EL (cell line): Measurements from ENCODE around the gene MRPL44.
"Not testable (repeated sequence)": the region's sequence is repeated elsewhere in the genome, so short reads cannot be mapped to it uniquely, and the experiment has no call there.

ENCODE experiments used
- DNase-seq: peaks from one replicate; pipeline ENCODE4 v3.0.0-alpha.2; 2016

Gene MRPL44

DNA sequence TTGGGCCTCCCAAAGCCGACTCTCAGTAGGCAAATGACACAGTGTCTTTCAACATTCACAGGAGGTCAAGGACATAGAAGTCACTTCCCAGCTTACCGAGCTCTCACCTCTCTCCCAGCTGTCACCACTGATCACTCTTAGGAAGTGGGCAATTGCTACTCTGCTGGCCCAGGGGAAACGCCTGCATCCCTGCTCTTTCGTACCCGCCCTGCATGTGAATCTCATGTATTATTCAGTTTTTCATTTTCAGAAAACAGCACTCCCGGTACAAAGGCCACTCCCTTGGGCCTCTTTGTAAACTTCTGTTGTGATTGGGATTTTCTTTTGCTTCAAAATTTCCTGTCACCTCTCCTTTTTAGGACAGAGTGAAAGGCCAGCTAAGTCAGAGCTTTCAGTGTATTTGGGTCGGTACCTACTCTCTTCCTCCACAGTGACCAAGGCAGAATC is 15.4 kb downstream of the MRPL44 start:
- no peak for DNase-seq

DNA sequence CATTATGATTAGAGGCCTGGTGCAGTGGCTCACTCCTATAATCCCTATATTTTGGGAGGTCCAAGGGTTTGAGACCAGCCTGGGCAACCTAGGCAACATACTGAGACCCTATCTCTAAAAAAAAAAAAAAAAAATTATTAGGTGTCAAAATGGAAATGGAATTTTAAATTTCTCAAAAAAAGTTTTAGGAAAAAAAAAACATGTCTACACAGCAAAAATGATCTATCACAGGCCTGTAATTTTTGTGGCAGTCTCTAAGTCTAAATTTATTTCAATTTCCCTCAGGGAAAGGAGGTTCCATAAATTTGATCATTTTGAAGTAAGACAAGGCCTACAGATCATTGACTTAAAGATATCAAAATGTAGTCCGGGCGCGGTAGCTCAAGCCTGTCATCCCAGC is 16.3 kb downstream of the MRPL44 start:
- no peak for DNase-seq

GRCh38 chr2:223976635-223977226 is 19.5 kb downstream of the MRPL44 start:
- DNase-seq: peak; percentile 51

DNA sequence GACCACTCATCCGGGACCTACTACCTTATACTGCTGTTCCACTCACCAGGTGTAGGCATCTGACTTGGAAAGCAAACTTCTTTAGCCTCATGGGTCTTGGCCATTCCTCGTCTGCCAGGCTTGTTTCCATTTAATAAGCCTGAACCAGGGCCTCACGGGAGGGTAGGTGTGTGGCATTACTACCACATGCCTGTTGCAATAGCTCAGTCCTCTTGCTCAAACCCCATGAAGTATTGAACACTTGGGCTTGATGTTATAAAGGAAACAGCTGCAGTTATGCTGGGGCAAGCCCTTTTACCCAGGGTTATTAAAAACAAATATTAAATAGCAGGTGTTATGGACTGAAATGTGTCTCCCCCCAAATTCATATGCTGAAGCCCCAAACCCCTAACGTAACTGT is 21.2 kb downstream of the MRPL44 start:
- no peak for DNase-seq

DNA sequence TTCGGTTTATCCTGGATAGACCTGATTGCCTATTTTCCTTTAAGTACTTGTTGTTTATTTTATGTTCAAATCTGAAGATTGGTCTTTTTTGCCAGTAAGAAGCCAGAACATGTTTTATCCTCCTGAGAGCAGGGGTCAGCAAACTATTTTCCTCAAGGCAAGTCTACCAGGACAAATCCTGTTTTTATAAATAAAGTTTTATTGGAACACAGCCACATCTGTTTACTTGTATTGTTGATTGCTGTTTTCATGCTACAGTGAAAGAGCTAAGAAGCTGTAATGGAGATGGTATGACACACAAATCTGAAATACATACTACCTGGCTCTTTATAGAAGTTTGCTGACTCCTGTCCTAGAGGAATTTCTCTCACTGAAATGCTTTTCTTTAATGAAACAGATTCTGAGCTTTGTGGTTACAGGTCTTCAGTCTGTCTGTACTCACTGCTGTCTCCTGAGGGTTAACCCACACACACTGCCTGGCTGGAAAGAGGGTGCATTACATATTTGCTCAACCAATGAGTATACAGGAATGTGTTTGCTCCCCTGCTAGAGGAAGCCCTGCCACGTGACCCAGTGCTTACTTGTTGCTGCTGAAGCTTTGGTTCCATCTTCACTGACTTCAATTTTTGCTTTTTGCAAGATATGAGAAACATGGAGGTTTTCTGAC is 22.6 kb downstream of the MRPL44 start:
- DNase-seq: no peak

DNA sequence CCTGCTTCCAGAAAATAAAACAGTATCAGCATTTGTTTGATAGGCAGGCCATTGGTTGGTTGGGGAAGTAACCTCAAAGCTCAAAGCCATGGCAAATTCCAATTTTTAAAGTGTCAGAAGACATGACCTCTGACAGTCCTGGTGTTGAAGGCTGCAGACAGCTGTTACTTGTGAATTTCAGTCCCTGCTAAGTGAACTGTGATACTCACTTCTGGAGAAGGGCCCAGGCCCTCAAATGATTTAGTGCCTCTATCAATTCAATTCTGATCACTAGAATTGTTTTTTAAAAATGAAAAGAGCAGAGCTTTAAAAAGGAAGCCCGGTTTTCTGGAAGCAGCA is 23.1 kb downstream of the MRPL44 start:
- DNase-seq: no peak

DNA sequence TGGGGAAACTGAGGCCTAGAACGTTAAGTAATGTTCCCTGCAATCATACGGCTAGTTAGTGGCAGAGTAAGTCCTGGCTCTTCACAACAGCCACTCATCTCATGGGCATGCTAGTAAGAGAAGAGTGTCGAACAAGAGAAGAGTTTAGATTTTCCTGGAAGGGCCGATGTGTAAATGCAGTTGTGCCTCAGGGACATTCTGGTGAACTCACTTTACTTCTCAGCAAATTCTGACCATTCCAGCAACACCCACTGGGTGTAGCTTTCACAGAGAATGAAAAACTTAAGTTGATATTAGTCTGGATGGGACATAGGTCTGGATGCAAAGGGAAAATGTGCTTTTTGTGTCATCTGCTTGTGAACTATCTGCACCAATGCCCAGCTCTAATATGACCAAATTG is 23.5 kb downstream of the MRPL44 start:
- no peak for DNase-seq

DNA sequence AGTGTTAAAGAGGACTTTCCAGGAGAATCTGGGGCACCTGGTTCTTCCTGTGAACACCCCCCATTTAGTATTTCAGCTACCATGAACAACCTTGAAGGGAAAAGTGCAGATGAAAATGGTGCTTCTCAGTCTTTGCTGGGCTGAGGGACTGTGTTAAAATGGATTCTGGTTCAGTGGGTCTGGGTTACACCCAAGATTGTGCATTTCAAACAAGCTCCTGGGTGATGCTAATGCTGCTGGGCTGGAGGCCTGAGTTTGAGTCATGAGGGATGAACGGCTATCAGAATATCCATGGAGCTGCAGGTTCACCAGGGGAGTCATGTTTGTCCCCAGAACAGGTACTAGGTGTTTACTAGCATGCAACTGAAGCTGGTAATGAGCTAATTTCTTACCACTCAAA is 24.0 kb downstream of the MRPL44 start:
- no peak for DNase-seq

DNA sequence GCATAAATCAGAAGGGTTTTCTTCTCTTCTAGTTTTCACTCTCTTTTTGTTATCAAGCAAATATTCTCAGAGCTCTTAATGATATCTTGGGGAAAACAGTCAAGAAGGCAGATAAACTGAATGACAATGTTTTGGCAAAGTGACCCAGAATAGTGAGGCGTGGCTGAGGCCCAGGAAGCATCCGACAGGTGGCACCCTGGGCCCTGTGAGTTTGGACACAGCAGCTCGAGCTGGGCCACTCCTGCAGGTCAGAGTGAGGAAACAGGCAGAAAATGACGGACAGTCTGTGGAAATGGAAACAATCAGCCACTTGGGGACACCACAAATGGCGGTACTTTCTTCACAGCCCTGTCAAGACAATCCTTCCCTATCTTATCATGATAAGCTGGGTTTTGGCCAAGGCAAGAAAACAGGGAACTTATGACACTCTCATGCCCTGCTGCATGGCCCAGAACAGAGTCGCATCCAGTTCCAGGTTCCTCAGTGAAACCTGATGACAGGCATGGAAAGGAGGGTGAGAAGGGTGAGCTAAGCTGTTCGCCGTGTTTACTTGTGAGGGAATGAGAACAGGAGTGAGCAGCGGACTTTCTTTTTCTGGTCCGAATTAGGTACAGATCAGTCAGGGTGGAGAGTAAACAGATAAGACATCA is 32.1 kb downstream of the MRPL44 start:
- no peak for DNase-seq

DNA sequence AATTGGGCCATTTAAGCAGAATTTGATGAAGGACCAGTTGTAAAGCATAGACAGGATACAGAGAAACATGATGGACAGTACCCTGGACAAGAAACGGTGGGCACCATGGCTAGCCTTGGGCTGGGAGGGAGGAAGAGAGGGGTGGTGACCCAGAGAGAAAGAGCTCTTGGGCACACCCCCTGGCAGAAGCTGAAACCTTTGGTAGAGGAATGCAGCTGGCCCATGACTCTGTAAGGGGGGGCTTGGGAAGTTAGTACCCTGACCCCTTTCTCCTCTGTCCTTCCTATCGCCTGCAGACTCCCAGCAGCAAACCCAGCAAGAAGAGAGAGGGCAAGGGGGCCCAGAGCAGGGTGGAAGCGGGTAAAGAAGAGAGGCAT is 32.6 kb downstream of the MRPL44 start:
- DNase-seq: no peak

- no peak for DNase-seq
Observed at GRCh38 chr2:223991611-223992010, 34.3 kb downstream of the MRPL44 start.

DNA sequence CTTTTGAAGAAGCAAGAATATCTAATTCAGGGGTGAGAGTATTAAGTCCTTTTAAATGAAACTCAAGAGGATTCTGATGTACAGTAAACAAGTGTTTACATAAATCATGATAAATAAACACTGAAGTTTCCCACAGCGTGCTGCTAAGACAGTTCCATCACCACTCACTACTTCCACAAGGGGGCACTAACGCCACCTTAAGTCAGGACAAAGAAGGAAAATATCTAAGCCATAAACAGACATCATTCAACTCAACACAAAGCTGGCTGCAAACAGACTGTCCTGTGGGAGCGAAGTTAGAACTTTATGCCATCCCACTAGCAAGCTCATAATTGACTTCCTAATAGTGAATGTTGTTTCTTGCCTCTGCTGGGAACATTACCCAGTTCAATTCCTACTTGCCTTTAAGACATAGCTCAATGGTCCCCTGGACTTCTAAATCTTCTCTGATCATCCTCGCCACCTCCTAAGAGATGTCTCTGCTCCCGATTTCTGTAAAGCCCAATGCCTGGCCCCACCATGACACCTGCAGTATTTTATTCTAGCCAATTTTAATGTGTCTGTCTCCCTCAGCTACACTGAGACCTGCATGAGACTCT is 36.5 kb downstream of the MRPL44 start:
- DNase-seq: peak; percentile 70

DNA sequence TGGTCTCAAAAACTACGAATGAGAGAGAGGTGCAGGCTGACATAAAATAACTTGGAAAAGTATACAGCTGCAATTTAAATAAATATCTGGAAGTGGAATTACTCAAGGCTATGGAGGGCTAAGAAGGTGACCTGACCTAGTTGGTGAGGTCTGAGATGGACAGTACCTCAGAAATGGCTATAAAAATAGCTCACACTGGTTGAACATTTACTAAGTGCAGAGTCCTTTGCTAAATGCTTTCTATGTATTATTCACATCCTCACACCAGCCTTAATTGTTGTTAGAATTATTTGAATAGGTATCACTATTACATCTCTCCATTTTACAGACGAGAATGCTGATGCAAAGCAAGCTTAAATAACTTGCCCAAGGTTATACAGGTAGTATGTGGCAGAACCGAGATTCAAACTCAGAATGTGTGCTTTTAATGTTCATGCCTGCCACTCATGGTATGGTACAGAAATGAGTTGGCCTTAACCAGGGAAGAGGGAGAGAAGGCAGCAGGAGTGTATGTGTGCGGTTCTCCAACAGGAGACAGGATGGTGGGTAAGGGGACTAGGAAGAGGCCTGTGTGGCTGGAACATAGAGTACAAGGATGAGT is 37.4 kb downstream of the MRPL44 start:
- DNase-seq: no peak

- DNase-seq: peak; percentile 60
Observed at GRCh38 chr2:223995569-223995968, 38.3 kb downstream of the MRPL44 start.

DNA sequence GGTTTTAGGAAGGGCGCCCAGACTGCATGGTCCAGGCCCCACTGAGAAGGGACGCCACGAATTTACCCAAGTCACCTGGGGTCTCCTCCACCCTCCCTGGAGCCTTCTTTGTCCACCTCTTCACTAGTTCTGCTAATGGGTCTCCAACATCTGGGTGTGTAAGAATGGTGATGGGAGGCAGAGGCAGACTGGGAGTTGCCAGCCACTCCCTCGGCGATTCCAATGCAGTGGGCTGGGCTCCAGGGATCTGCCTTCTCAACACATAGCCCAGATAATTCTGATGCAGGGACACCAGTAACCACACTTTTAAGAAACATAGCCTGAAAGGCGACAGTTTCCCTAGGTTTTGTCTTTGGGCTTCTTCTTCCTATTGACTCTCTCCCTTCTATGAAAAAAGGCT is 39.1 kb downstream of the MRPL44 start:
- no peak for DNase-seq

DNA sequence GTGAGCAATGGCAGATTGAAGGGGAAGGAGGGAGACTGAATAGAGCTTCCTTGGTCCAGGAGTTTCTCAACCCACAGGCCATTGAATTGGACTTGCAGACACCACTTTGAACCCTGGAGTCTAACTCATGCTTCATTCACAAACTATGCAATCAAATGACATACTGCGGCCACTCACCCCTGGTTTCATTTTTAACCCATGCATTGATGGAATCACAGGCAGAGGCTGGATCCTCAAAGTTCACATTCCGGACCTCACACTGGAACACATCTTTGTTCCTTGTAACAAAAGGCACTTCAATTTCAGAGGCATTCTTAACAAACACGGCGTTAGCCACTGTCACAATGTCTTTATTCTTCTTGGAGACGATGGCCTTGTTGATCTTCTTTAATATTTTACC is 40.7 kb downstream of the MRPL44 start:
- DNase-seq: peak; percentile 53

GRCh38 chr2:223998948-223999347 is 41.7 kb downstream of the MRPL44 start:
- DNase-seq: no peak

- DNase-seq: no peak
Observed at GRCh38 chr2:223999862-224000261, 42.6 kb downstream of the MRPL44 start.

DNA sequence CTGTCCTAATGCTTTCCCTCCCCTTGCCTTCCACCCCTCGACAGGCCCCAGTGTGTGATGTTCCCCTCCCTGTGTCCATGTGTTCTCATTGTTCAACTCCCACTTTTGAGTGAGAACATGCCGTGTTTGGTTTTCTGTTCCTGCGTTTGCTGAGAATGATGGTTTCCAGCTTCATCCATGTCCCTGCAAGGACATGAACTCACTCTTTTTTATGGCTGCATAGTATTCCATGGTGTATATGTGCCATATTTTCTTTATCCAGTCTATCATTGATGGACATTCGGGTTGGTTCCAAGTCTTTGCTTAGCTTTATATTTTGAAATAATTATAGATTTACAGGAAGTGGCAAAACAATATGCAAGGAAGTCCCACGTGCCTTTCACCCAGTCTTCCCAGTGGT is 43.4 kb downstream of the MRPL44 start:
- not testable (repeated sequence) for DNase-seq

DNA sequence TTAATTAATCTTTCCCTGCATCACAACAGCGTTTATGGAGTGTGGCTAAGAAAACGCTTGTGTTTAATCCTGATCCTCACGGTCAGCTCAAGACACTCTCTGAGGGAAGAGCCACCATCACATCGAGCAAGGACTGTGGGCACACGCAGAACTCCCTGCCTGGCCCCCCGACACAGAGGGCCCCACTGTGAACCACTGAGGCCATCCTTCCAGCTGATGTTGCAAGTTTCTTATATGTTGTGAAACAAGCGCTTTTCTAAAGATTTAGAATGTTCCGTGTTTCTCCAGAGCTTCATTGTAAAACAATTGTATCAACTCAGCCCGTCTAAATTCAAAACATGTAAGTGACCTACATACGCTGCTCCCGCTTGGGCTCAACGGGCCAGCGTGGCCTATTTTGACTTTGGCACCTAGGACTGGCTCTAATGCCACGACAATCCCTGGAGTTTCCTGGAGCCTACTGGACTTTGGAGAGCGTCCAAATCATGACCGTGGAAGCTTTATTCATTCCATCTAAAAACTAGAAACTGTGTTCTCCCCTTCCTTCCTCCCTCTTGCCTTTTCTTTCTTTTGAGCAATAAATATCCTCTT is 46.9 kb downstream of the MRPL44 start:
- no peak for DNase-seq

DNA sequence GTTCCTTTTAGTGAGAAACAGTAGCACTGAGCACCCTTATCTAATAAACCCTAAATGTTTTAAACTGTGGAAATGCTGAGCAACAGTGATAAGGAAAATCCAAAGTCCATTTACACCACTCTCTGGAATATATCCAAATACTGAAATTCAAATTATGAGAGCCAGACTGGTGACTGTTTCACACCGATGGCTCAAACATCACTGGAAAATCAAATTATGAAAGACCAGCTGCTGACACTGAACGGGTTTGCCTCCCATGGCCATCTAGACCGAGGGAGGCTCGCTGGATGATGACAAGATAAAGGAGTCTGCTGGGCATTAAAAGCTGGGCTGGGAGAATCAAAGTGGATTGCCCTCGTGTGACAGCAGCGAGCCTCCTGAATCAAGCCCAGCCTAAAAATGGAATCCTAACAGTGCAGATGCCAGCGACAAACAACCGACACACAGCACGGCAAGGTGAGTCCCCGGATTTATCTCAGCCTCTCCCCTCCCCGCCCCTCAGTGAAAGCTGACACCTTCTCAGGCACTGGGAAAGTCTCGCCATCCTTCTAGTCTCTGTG is 51.5 kb downstream of the MRPL44 start:
- no peak for DNase-seq

GRCh38 chr2:224009605-224010315 is 52.5 kb downstream of the MRPL44 start:
- peak; percentile 6 for DNase-seq
